Mammary epithelial cell (primary cell): ENCODE data around the gene GABARAPL1.

ENCODE experiments used
- EZH2 ChIP-seq: IDR thresholded peaks from 2 replicates; pipeline ENCODE4 v1.6.1; 2012; ENCODE audit warnings: low read length, inconsistent platforms, borderline replicate concordance
- TF ChIP-seq, protein P1 (sequence below), 2 donors: IDR thresholded peaks in 1 of 2; conservative IDR thresholded peaks in 1 of 2; 2 replicates each; pipeline ENCODE4 v1.5.1; 2011 to 2012; ENCODE audit warnings: inconsistent platforms in 2 of 2, low read length in 2 of 2, mild to moderate bottlenecking in 2 of 2, control low read depth in 1 of 2, low read depth in 1 of 2; ENCODE audit not compliant: insufficient read depth in 1 of 2; ENCODE audit errors: extremely low read depth in 1 of 2

DNA sequence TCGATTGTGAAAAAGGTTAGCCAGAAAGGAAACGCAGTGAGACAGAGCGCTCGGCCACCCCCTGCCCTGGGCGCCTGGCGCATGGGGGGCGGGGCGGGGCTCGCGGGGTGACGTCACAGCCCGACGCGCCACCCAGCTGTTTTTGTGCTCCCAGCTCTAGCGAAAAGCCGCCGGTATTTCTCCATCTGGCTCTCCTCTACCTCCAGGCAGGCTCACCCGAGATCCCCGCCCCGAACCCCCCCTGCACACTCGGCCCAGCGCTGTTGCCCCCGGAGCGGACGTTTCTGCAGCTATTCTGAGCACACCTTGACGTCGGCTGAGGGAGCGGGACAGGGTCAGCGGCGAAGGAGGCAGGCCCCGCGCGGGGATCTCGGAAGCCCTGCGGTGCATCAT, at the start of gene GABARAPL1:
- TF ChIP-seq, protein P1, sequence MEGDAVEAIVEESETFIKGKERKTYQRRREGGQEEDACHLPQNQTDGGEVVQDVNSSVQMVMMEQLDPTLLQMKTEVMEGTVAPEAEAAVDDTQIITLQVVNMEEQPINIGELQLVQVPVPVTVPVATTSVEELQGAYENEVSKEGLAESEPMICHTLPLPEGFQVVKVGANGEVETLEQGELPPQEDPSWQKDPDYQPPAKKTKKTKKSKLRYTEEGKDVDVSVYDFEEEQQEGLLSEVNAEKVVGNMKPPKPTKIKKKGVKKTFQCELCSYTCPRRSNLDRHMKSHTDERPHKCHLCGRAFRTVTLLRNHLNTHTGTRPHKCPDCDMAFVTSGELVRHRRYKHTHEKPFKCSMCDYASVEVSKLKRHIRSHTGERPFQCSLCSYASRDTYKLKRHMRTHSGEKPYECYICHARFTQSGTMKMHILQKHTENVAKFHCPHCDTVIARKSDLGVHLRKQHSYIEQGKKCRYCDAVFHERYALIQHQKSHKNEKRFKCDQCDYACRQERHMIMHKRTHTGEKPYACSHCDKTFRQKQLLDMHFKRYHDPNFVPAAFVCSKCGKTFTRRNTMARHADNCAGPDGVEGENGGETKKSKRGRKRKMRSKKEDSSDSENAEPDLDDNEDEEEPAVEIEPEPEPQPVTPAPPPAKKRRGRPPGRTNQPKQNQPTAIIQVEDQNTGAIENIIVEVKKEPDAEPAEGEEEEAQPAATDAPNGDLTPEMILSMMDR (conservative IDR thresholded peaks at IDR 0.05 in 1 of 2, IDR thresholded peaks at IDR 0.05 in 1 of 2; ENCODE audit: extremely low read depth in 1 of 2, insufficient read depth in 1 of 2, low read depth in 1 of 2, low read length in 2 of 2), result no peak
- no peak for TF ChIP-seq EZH2
